Eye (tissue), 1 donor: Measurements from ENCODE around the gene STARD3.
"Not testable (repeated sequence)": the region's sequence is repeated elsewhere in the genome, so short reads cannot be mapped to it uniquely, and the experiment has no call there.

Source experiments
- DNase-seq: peaks from one replicate; pipeline ENCODE4 v3.0.0-alpha.2; 2015

The STARD3 gene

GRCh38 chr17:39636927-39637736, at the start of gene STARD3:
STARD3 (plus strand) TSS chr17:39637144; CDS start chr17:39653532, 16,388 bp downstream.
- peak; percentile 95 for DNase-seq

- DNase-seq: not testable (repeated sequence)
Observed at GRCh38 chr17:39590180-39590579, 46.8 kb upstream of the STARD3 start.

- peak; percentile 83 for DNase-seq
Observed at GRCh38 chr17:39591958-39592954, 44.7 kb upstream of the STARD3 start.

GRCh38 chr17:39593371-39593770, 43.6 kb upstream of the STARD3 start:
- DNase-seq: no peak

GRCh38 chr17:39595294-39595693, 41.6 kb upstream of the STARD3 start:
- no peak for DNase-seq

GRCh38 chr17:39595928-39596510, 40.9 kb upstream of the STARD3 start:
- DNase-seq: no peak

GRCh38 chr17:39596543-39597267, 40.2 kb upstream of the STARD3 start:
- DNase-seq: peak; percentile 36

- peak; percentile 28 for DNase-seq
Observed at GRCh38 chr17:39597372-39598046, 39.4 kb upstream of the STARD3 start.

- DNase-seq: peak; percentile 39
Observed at GRCh38 chr17:39598047-39598481, 38.9 kb upstream of the STARD3 start.

- DNase-seq: no peak
Observed at GRCh38 chr17:39598630-39599003, 38.3 kb upstream of the STARD3 start.

GRCh38 chr17:39599004-39599664, 37.8 kb upstream of the STARD3 start:
- DNase-seq: peak; percentile 51

- DNase-seq: peak; percentile 41
Observed at GRCh38 chr17:39599665-39600231, 37.2 kb upstream of the STARD3 start.

- peak; percentile 49 for DNase-seq
Observed at GRCh38 chr17:39600288-39600996, 36.5 kb upstream of the STARD3 start.

GRCh38 chr17:39600997-39601597, 35.8 kb upstream of the STARD3 start:
- peak; percentile 61 for DNase-seq

- DNase-seq: no peak
Observed at GRCh38 chr17:39601758-39602532, 35.0 kb upstream of the STARD3 start.

- no peak for DNase-seq
Observed at GRCh38 chr17:39602533-39603303, 34.2 kb upstream of the STARD3 start.

GRCh38 chr17:39603304-39604016, 33.5 kb upstream of the STARD3 start:
- DNase-seq: no peak
